ENCODE data around the gene BMX.

DNA sequence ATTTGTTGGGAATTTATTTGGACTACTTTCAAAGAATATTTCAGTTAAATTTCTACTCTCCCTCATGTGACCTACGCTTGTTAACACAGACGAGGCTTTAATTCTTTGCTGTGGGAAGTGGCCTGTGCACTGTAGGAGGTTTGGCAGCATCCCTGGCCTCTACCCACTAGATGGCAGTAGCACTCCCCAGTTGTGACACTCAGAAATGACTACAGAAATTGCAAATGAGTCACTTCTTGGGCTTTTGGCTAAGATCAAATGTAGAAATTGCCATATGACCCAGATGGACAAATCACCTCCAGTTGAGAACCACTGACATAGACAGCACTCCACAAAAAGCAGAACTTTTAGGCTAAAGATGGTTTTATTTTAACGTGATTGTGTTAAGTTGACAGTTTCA lies 29.6 kb upstream of the BMX start:
- TF ChIP-seq POLR2A (IDR thresholded peaks at IDR 0.05; ENCODE audit: low read depth, low read length), result no peak
- no peak for TF ChIP-seq POLR2AphosphoS5 (IDR thresholded peaks at IDR 0.05; ENCODE audit: low read depth, low read length)
- no peak for TF ChIP-seq TAF1 (IDR thresholded peaks at IDR 0.05; ENCODE audit: borderline replicate concordance, low read depth, low read length)
